Activated T-helper 2 cell treated with anti-CD3 and anti-CD28 coated beads, Interferon-gamma antibody, Interleukin-2, Interleukin-4, amounts not matched to agents 10 μg/mL and 5 μg/mL and 100 μg/mL, durations not matched to agents 14 hours and 24 hours and 36 hours (primary cell): ENCODE data around the gene UBE2N. TPM values are rescaled to one million over a fixed set of nuclear protein-coding genes. Genes with fewer than 3 reads are reported as not detected.
A peak's percentile ranks its signal among the peaks of the same experiment; 100 is the strongest.
"Not testable (repeated sequence)": the region's sequence is repeated elsewhere in the genome, so short reads cannot be mapped to it uniquely, and the experiment has no call there.

Experiments
- DNase-seq: peaks from one replicate; pipeline ENCODE4 v3.0.0; 2021; ENCODE audit warnings: low spot score
- H3K27ac Mint-ChIP-seq: one replicate; pipeline ENCODE4 v1.8.0; 2021; ENCODE audit warnings: mixed read lengths
- H3K27me3 Mint-ChIP-seq: one replicate; pipeline ENCODE4 v1.8.0; 2021; ENCODE audit warnings: low read depth, mixed read lengths
- H3K36me3 Mint-ChIP-seq: one replicate; pipeline ENCODE4 v1.8.0; 2021; ENCODE audit warnings: low read depth, mixed read lengths
- H3K4me1 Mint-ChIP-seq: one replicate; pipeline ENCODE4 v1.8.0; 2021; ENCODE audit warnings: low read depth, mixed read lengths
- H3K4me3 Mint-ChIP-seq: one replicate; pipeline ENCODE4 v1.8.0; 2021; ENCODE audit warnings: low read depth, mild to moderate bottlenecking, moderate library complexity, mixed read lengths
- H3K9me3 Mint-ChIP-seq: one replicate; pipeline ENCODE4 v1.8.0; 2021; ENCODE audit warnings: mixed read lengths
- intact Hi-C: fragments of 100-400 bp; cut with micrococcal nuclease; formaldehyde crosslinking; loops from one replicate; pipeline ENCODE4 v1.15.1; 2023
- total RNA-seq: library from RNA; stranded (reverse); gene quantifications from 2 replicates; pipeline ENCODE4 v1.2.3, GENCODE V29; 2022

Gene UBE2N
- total RNA-seq, 1 donor from 2014 or later = 258 TPM

- Mint-ChIP-seq H3K9me3 (no peaks in the 10 kb centered on the region), H3K4me3 (no peak overlapping the region), H3K36me3 (peaks cover 21% of the 10 kb centered on the region), H3K4me1 (peaks cover 69% of the 10 kb centered on the region), H3K27me3 (no peaks in the 10 kb centered on the region), H3K27ac (no peak overlapping the region)
- intact Hi-C loops = loop anchor here (1.0 to 5.0 kb wide), 6 partner anchors 13 to 683 kb away; partner anchors contain the start of genes EEA1 and UBE2N
- no peak for DNase-seq
Observed at GRCh38 chr12:93419388-93420034, 22.2 kb downstream of the UBE2N start.

DNA sequence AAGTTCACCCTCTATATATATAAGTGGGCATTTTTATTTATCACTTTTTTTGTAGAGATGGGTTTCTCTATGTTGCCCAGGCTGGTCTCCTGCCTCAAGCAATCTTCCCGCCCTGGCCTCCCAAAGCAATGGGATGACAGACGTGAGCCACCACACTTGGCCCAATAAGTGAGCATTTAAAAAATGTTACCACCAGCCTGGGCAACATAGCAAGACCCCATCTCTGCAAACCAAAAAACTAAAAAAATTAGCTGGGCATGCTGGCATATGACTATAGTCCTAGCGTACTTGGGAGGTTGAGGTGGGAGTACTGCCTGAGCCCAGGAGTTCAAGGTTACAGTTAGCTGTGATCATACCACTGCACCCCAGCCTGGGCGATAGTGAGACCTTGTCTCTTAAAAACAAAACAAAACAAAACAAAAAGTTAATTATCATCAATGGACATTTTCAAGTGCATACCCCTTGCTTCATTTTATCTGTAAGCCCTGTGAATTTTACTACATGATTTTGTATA is 23.7 kb downstream of the UBE2N start:
- intact Hi-C loops = loop anchor here (2.0 to 5.0 kb wide), 4 partner anchors 37 to 684 kb away; partner anchors contain the start of gene EEA1
- peaks cover 69% of the 10 kb centered on the region for H3K4me1 Mint-ChIP-seq
- no peak for DNase-seq

GRCh38 chr12:93415723-93416464 is 25.9 kb downstream of the UBE2N start:
- no peak for DNase-seq
- Mint-ChIP-seq H3K4me1 (peaks cover 68% of the 10 kb centered on the region), H3K27me3 (no peaks in the 10 kb centered on the region), H3K27ac (peak overlapping the region; percentile 79), H3K36me3 (peaks cover 31% of the 10 kb centered on the region), H3K4me3 (peak overlapping the region; percentile 57), H3K9me3 (no peaks in the 10 kb centered on the region)
- intact Hi-C loops = loop anchor here (1.0 to 5.0 kb wide), 6 partner anchors 8 to 686 kb away; partner anchors contain the start of gene EEA1

More for the DNA sequence above, 23.7 kb downstream of the UBE2N start:
- no peaks in the 10 kb centered on the region for H3K27me3 Mint-ChIP-seq
- H3K36me3 Mint-ChIP-seq = peaks cover 30% of the 10 kb centered on the region
- no peaks in the 10 kb centered on the region for H3K9me3 Mint-ChIP-seq
- H3K4me3 Mint-ChIP-seq = no peak overlapping the region
- peak overlapping the region; percentile 3 for H3K27ac Mint-ChIP-seq

DNA sequence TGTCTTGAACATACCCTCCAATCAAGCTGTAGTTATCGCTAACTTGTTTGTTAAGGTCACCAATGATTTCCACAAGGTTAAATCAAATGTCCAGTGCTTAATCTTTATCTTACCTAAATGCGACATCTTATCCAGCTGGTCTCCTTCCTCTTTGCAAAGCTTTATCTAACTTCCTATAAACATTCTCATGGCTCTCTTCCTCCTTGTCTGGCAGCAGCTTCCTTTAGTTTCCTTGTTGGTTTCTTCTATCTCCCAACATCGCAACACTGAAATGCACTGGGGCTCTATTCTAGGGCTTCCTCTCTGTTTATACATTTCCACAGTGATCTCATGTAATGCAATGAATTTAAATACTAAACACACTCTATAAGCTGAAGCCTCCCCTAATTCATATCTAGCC is 28.7 kb downstream of the UBE2N start:
- no peaks in the 10 kb centered on the region for H3K27me3 Mint-ChIP-seq
- peaks cover 56% of the 10 kb centered on the region for H3K36me3 Mint-ChIP-seq
- peaks cover 73% of the 10 kb centered on the region for H3K4me1 Mint-ChIP-seq
- intact Hi-C loops = no loop called here
- H3K27ac Mint-ChIP-seq = peak overlapping the region; percentile 6
- no peak overlapping the region for H3K4me3 Mint-ChIP-seq
- no peaks in the 10 kb centered on the region for H3K9me3 Mint-ChIP-seq
- DNase-seq = no peak

- Mint-ChIP-seq H3K36me3 (peaks cover 61% of the 10 kb centered on the region), H3K4me1 (peaks cover 76% of the 10 kb centered on the region), H3K27ac (peak overlapping the region; percentile 36)
- H3K27me3 Mint-ChIP-seq, intact Hi-C loops, DNase-seq, H3K9me3 Mint-ChIP-seq, H3K4me3 Mint-ChIP-seq: not testable (repeated sequence)
Observed at GRCh38 chr12:93412396-93412795, 29.4 kb downstream of the UBE2N start.

DNA sequence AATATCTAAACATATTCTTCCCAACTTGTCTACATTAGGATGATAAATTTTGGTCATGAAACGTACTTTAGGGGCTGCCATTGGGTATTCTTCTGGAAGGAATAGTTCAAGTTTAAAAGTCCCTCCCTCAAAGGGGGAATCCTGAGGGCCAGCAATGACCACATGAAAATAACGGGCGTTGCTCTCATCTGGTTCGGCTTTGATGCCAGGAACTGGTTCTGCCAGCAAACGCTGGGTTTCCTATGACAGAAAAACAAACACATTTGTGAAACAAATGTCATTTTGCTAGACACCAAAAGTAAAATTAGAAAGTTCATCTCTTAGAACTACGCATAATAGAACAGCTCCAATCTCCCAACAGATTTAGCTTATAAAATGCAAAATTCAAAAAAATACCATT is 30.7 kb downstream of the UBE2N start:
- H3K4me3 Mint-ChIP-seq, DNase-seq, H3K9me3 Mint-ChIP-seq, intact Hi-C loops, H3K27me3 Mint-ChIP-seq, H3K27ac Mint-ChIP-seq: not testable (repeated sequence)
- Mint-ChIP-seq H3K36me3 (peaks cover 74% of the 10 kb centered on the region), H3K4me1 (peaks cover 67% of the 10 kb centered on the region)

DNA sequence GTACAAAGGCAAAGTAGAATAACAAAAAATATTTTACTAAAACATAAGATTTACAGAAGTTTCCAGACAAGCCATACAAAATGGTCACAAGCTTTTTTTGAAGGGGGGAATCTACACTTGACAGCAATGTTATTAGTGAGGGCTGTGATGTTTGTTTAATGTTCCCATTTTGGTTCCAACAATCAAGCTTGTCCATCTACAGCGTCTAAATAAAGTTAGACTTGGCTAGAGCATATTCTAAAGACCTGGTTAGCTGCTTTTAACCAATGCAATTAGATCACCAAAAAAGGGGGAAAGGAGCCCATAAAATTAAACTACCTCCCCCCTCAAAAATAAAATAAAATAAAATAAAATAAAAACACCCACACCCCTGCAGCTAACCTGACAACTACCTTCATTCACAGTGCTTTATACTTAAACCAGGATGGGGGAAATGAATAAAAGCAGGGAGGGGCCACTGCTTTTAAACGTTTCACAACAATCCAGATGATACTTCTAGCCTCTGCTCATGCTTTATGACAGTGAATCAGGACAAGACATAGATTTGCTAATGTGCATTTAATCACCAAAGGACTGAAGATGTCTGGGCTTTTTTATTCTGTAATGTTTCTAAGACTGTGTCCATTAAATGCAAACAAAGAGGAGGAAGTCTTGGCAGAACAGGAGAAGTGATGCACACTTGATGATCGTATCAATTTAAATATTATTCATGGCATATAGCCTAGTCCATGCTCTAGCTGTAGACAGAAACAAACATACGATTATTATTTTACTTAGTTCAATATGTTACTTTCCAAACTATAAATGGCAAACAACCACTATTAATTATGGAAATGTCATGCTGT is 32.2 kb downstream of the UBE2N start:
- intact Hi-C loops = loop anchor here (5.0 kb wide), 1 partner anchor 312 kb away; no protein-coding TSS in a partner anchor
- peak overlapping the region; percentile 45 for H3K27ac Mint-ChIP-seq
- not testable (repeated sequence) for H3K9me3 Mint-ChIP-seq, DNase-seq, H3K4me3 Mint-ChIP-seq, H3K27me3 Mint-ChIP-seq
- H3K4me1 Mint-ChIP-seq = peaks cover 59% of the 10 kb centered on the region
- peaks cover 73% of the 10 kb centered on the region for H3K36me3 Mint-ChIP-seq

DNA sequence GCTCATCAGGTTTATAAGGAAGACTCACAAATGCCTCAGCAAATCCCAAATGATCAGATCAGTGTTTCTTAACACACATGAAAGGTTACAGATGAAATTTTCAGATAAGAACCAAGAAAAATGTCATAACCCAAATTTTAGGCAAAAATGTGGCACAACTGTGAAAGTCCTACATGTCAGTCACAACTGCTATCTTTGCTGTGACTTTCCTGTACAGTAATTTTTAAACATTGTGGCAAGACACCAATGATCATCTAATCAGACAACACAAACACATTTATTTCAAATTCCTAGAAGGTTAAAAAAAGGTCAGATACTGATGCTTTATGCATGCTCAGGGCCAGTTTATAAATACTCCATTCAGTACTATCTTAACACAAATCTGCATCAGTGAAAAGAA is 32.9 kb downstream of the UBE2N start:
- Mint-ChIP-seq H3K9me3 (no peaks in the 10 kb centered on the region), H3K36me3 (peaks cover 77% of the 10 kb centered on the region), H3K27ac (peak overlapping the region; percentile 45), H3K4me3 (no peak overlapping the region), H3K4me1 (peaks cover 57% of the 10 kb centered on the region), H3K27me3 (no peaks in the 10 kb centered on the region)
- DNase-seq = no peak
- intact Hi-C loops = loop anchor here (1.0 to 5.0 kb wide), 2 partner anchors 7 to 312 kb away; no protein-coding TSS in a partner anchor

DNA sequence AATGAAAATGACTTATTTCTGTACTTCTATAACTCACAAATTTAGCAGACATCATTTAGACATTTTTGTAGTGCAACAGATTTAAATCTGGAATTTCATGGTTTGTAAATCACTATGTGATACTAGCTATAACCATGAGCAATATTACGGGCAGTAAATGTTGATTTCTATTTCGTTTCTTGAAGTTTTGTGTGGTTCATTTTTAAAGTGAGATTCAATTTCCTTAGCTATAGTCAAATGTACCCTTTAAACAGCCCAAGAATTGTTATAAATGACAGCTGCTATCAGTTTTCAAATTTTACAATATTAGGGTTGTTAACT is 33.8 kb downstream of the UBE2N start:
- no peak for DNase-seq
- Mint-ChIP-seq H3K36me3 (peaks cover 77% of the 10 kb centered on the region), H3K27ac (peak overlapping the region; percentile 55), H3K27me3 (no peaks in the 10 kb centered on the region), H3K4me1 (peaks cover 49% of the 10 kb centered on the region), H3K9me3 (no peaks in the 10 kb centered on the region), H3K4me3 (no peak overlapping the region)
- intact Hi-C loops = loop anchor here (1.0 to 5.0 kb wide), 3 partner anchors 8 to 311 kb away; no protein-coding TSS in a partner anchor

DNA sequence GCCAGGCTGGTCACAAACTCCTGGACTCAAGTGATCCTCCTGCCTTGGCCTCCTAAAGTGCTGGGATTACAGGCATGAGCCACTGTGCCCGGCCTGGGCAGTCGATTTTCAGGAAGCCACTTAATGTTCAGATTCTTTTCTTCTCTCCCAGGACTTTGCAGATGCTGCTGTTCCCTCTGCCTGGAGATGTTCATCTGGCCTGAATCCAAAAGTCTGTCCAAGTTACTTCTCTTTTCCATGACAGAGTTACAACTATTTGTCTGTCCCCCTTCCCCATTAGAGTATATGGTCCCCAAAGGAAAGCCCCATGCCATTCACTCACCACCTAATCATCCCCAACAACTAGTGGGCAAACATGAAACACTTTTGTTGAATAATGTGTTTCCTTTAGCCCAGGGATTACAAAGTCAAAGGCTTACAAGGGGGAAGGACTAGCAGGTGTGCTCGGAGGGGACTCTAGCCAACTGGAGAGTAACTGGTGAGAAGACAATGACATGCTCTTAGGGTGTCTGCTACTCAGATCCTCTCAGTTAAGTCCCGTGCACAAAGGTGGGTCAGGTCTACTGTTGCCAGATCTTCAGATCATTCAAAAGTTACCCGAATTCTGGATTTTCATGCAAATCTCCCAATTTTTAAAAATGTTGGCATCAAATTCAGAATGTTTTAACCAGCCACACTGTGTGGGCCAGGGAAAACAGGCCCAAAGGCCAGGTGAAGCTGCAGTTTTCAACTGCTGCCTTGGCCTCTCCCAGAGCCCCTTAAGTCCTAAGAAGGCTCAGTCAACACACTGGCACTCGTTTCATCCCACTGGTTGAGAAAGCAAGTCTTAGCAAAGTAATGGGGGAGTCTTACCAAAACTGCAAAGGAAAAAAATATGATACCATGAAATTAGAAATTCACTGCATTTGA is 34.4 kb downstream of the UBE2N start:
- no peaks in the 10 kb centered on the region for H3K27me3 Mint-ChIP-seq
- peaks cover 50% of the 10 kb centered on the region for H3K4me1 Mint-ChIP-seq
- DNase-seq = no peak
- H3K36me3 Mint-ChIP-seq = peaks cover 83% of the 10 kb centered on the region
- H3K27ac Mint-ChIP-seq = peak overlapping the region; percentile 55
- H3K4me3 Mint-ChIP-seq = no peak overlapping the region
- intact Hi-C loops = loop anchor here (2.0 to 5.0 kb wide), 2 partner anchors 13 to 310 kb away; no protein-coding TSS in a partner anchor
- no peaks in the 10 kb centered on the region for H3K9me3 Mint-ChIP-seq

GRCh38 chr12:93404961-93405849 is 36.5 kb downstream of the UBE2N start:
- intact Hi-C loops = loop anchor here (5.0 kb wide), 1 partner anchor 308 kb away; no protein-coding TSS in a partner anchor
- Mint-ChIP-seq H3K27me3 (no peaks in the 10 kb centered on the region), H3K4me3 (no peak overlapping the region), H3K27ac (peak overlapping the region; percentile 28), H3K36me3 (peaks cover 67% of the 10 kb centered on the region), H3K4me1 (peaks cover 36% of the 10 kb centered on the region), H3K9me3 (no peaks in the 10 kb centered on the region)
- DNase-seq = no peak
